Liver (tissue), 3 donors: ENCODE measurements around the gene CBX8.

ENCODE experiments used
- CTCF ChIP-seq: fragments of 150-350 bp; IDR thresholded peaks from 2 replicates; pipeline ENCODE4 v1.5.1; 2017; ENCODE audit warnings: improper control_type of control experiment, low read depth, low read length; ENCODE audit not compliant: missing input control
- GABPA ChIP-seq, 2 donors: IDR thresholded peaks in 1 of 2; conservative IDR thresholded peaks in 1 of 2; 2 replicates each; pipeline ENCODE4 v1.6.1; 2016; ENCODE audit warnings: antibody characterized with exemption in 2 of 2, mild to moderate bottlenecking in 1 of 2, moderate library complexity in 1 of 2
- JUND ChIP-seq, 2 donors: IDR thresholded peaks; 2 replicates each; pipeline ENCODE4 v1.6.1; 2016; ENCODE audit warnings: antibody characterized with exemption in 2 of 2
- SP1 ChIP-seq: IDR thresholded peaks from 2 replicates; pipeline ENCODE4 v1.6.1; 2018; ENCODE audit warnings: antibody characterized with exemption, mild to moderate bottlenecking
- TAF1 ChIP-seq: conservative IDR thresholded peaks from 2 replicates; pipeline ENCODE4 v1.6.1; 2016; ENCODE audit warnings: antibody characterized with exemption, mild to moderate bottlenecking
- TF ChIP-seq, protein P1 (sequence below): IDR thresholded peaks from 2 replicates; pipeline ENCODE4 v1.6.1; 2016; ENCODE audit warnings: antibody characterized with exemption
- TF ChIP-seq, protein P2 (sequence below): IDR thresholded peaks from 2 replicates; pipeline ENCODE4 v1.6.1; 2016; ENCODE audit warnings: antibody characterized with exemption
- donor health status: healthy.
- donor health status: healthy.

GRCh38 chr17:79760197-79760906 lies 36.5 kb downstream of the CBX8 start:
- no peak for TF ChIP-seq CTCF
- TF ChIP-seq, protein P1, sequence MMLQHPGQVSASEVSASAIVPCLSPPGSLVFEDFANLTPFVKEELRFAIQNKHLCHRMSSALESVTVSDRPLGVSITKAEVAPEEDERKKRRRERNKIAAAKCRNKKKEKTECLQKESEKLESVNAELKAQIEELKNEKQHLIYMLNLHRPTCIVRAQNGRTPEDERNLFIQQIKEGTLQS: no peak
- TF ChIP-seq, protein P2, sequence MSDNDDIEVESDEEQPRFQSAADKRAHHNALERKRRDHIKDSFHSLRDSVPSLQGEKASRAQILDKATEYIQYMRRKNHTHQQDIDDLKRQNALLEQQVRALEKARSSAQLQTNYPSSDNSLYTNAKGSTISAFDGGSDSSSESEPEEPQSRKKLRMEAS: no peak
- no peak for TF ChIP-seq SP1
- TF ChIP-seq GABPA (IDR thresholded peaks at IDR 0.05 in 1 of 2, conservative IDR thresholded peaks at IDR 0.05 in 1 of 2): no peak
- no peak for TF ChIP-seq JUND (IDR thresholded peaks at IDR 0.05)
- no peak for TF ChIP-seq TAF1
